Measurements from ENCODE around the gene DLG2. TPM values are rescaled to one million over a fixed set of nuclear protein-coding genes. Genes with fewer than 3 reads are reported as not detected.
A peak's percentile ranks its signal among the peaks of the same experiment; 100 is the strongest.

Gene DLG2
- total and polyA plus RNA-seq, 2 donors: 4.8 to 6.6 TPM

GRCh38 chr11:84740050-84740449, 887.1 kb downstream of the DLG2 start:
- no peak for DNase-seq (ENCODE audit: low read depth in 6 of 9, low spot score in 9 of 9)
- no peaks in the 10 kb centered on the region for H3K9me3 ChIP-seq (ENCODE audit: control insufficient read depth in 2 of 2, insufficient read depth in 1 of 2, low read length in 1 of 2)
- H3K27me3 ChIP-seq (ENCODE audit: control insufficient read depth in 2 of 2, insufficient read depth in 1 of 2, low read length in 1 of 2): no peaks in the 10 kb centered on the region
- H3K4me1 ChIP-seq (ENCODE audit: control insufficient read depth in 2 of 2, insufficient read depth in 2 of 2, low read length in 2 of 2): peaks cover 2 to 3% of the 10 kb centered on the region in 2 donors
- no peak overlapping the region for H3K27ac ChIP-seq (ENCODE audit: low read depth in 1 of 2, low read length in 1 of 2)
- H3K36me3 ChIP-seq (ENCODE audit: control insufficient read depth in 2 of 2, insufficient read depth in 2 of 2, low read length in 1 of 2): no peaks in the 10 kb centered on the region
- H3K4me3 ChIP-seq (ENCODE audit: low read length in 2 of 2): no peak overlapping the region
- 93% methylated on average over 1 of the region's 1 CpG for WGBS

GRCh38 chr11:84724256-84724655, 902.9 kb downstream of the DLG2 start:
- no peaks in the 10 kb centered on the region for H3K9me3 ChIP-seq (ENCODE audit: control insufficient read depth in 2 of 2, insufficient read depth in 1 of 2, low read length in 1 of 2)
- DNase-seq (ENCODE audit: low read depth in 6 of 9, low spot score in 9 of 9): no peak
- no peak overlapping the region for H3K4me3 ChIP-seq (ENCODE audit: low read length in 2 of 2)
- peaks cover 0 to 20% of the 10 kb centered on the region in 2 donors for H3K27me3 ChIP-seq (ENCODE audit: control insufficient read depth in 2 of 2, insufficient read depth in 1 of 2, low read length in 1 of 2)
- 96% methylated on average over 1 of the region's 1 CpG for WGBS
- H3K36me3 ChIP-seq (ENCODE audit: control insufficient read depth in 2 of 2, insufficient read depth in 2 of 2, low read length in 1 of 2): no peaks in the 10 kb centered on the region
- no peak overlapping the region for H3K27ac ChIP-seq (ENCODE audit: low read depth in 1 of 2, low read length in 1 of 2)
- H3K4me1 ChIP-seq (ENCODE audit: control insufficient read depth in 2 of 2, insufficient read depth in 2 of 2, low read length in 2 of 2): peaks cover 16 to 18% of the 10 kb centered on the region in 2 donors

- H3K27me3 ChIP-seq (ENCODE audit: control insufficient read depth in 2 of 2, insufficient read depth in 1 of 2, low read length in 1 of 2): peaks cover 0 to 24% of the 10 kb centered on the region in 2 donors
- no peak overlapping the region for H3K4me3 ChIP-seq (ENCODE audit: low read length in 2 of 2)
- DNase-seq (ENCODE audit: low read depth in 6 of 9, low spot score in 9 of 9): peak in 3 of 9 donors; percentile 8 to 62 (median 18)
- H3K27ac ChIP-seq (ENCODE audit: low read depth in 1 of 2, low read length in 1 of 2): no peak overlapping the region
- H3K4me1 ChIP-seq (ENCODE audit: control insufficient read depth in 2 of 2, insufficient read depth in 2 of 2, low read length in 2 of 2): peaks cover 16 to 18% of the 10 kb centered on the region in 2 donors
- no peaks in the 10 kb centered on the region for H3K9me3 ChIP-seq (ENCODE audit: control insufficient read depth in 2 of 2, insufficient read depth in 1 of 2, low read length in 1 of 2)
- H3K36me3 ChIP-seq (ENCODE audit: control insufficient read depth in 2 of 2, insufficient read depth in 2 of 2, low read length in 1 of 2): no peaks in the 10 kb centered on the region
- WGBS: 85% methylated on average over 3 of the region's 3 CpGs
Measured at GRCh38 chr11:84722583-84723108, 904.5 kb downstream of the DLG2 start.

GRCh38 chr11:84721561-84721961, 905.6 kb downstream of the DLG2 start:
- Histone ChIP-seq H3K4me3 (ENCODE audit: low read length in 2 of 2) (peak overlapping the region; percentile 55 to 75), H3K9me3 (ENCODE audit: control insufficient read depth in 2 of 2, insufficient read depth in 1 of 2, low read length in 1 of 2) (no peaks in the 10 kb centered on the region), H3K27me3 (ENCODE audit: control insufficient read depth in 2 of 2, insufficient read depth in 1 of 2, low read length in 1 of 2) (peaks cover 2 to 24% of the 10 kb centered on the region in 2 donors), H3K27ac (ENCODE audit: low read depth in 1 of 2, low read length in 1 of 2) (peak overlapping the region; percentile 73 to 90), H3K4me1 (ENCODE audit: control insufficient read depth in 2 of 2, insufficient read depth in 2 of 2, low read length in 2 of 2) (peaks cover 16 to 18% of the 10 kb centered on the region in 2 donors), H3K36me3 (ENCODE audit: control insufficient read depth in 2 of 2, insufficient read depth in 2 of 2, low read length in 1 of 2) (no peaks in the 10 kb centered on the region)
- DNase-seq (ENCODE audit: low read depth in 6 of 9, low spot score in 9 of 9): peak in 7 of 9 donors; percentile 45 to 89 (median 61)
- 0% methylated on average over 1 of the region's 1 CpG for WGBS

GRCh38 chr11:84720706-84721402, 906.3 kb downstream of the DLG2 start:
- Histone ChIP-seq H3K9me3 (ENCODE audit: control insufficient read depth in 2 of 2, insufficient read depth in 1 of 2, low read length in 1 of 2) (no peaks in the 10 kb centered on the region), H3K36me3 (ENCODE audit: control insufficient read depth in 2 of 2, insufficient read depth in 2 of 2, low read length in 1 of 2) (no peaks in the 10 kb centered on the region), H3K4me3 (ENCODE audit: low read length in 2 of 2) (peak overlapping the region; percentile 55 to 75), H3K4me1 (ENCODE audit: control insufficient read depth in 2 of 2, insufficient read depth in 2 of 2, low read length in 2 of 2) (peaks cover 16 to 18% of the 10 kb centered on the region in 2 donors), H3K27me3 (ENCODE audit: control insufficient read depth in 2 of 2, insufficient read depth in 1 of 2, low read length in 1 of 2) (peaks cover 2 to 24% of the 10 kb centered on the region in 2 donors), H3K27ac (ENCODE audit: low read depth in 1 of 2, low read length in 1 of 2) (peak overlapping the region; percentile 90 to 94)
- 1% methylated on average over 29 of the region's 29 CpGs for WGBS
- DNase-seq (ENCODE audit: low read depth in 6 of 9, low spot score in 9 of 9): peak in 3 of 9 donors; percentile 17 to 58 (median 21)

- DNase-seq (ENCODE audit: low read depth in 6 of 9, low spot score in 9 of 9): peak in 1 of 9 donors; percentile 35
- 3% methylated on average over 26 of the region's 26 CpGs for WGBS
- Histone ChIP-seq H3K36me3 (ENCODE audit: control insufficient read depth in 2 of 2, insufficient read depth in 2 of 2, low read length in 1 of 2) (no peaks in the 10 kb centered on the region), H3K27me3 (ENCODE audit: control insufficient read depth in 2 of 2, insufficient read depth in 1 of 2, low read length in 1 of 2) (peaks cover 2 to 24% of the 10 kb centered on the region in 2 donors), H3K4me3 (ENCODE audit: low read length in 2 of 2) (peak overlapping the region; percentile 55 to 75), H3K9me3 (ENCODE audit: control insufficient read depth in 2 of 2, insufficient read depth in 1 of 2, low read length in 1 of 2) (no peaks in the 10 kb centered on the region), H3K27ac (ENCODE audit: low read depth in 1 of 2, low read length in 1 of 2) (peak overlapping the region; percentile 46 to 77), H3K4me1 (ENCODE audit: control insufficient read depth in 2 of 2, insufficient read depth in 2 of 2, low read length in 2 of 2) (peaks cover 16 to 18% of the 10 kb centered on the region in 2 donors)
Measured at GRCh38 chr11:84719935-84720577, 907.1 kb downstream of the DLG2 start.

GRCh38 chr11:84714316-84714780, 912.8 kb downstream of the DLG2 start:
- Histone ChIP-seq H3K27me3 (ENCODE audit: control insufficient read depth in 2 of 2, insufficient read depth in 1 of 2, low read length in 1 of 2) (peaks cover 2 to 5% of the 10 kb centered on the region in 2 donors), H3K36me3 (ENCODE audit: control insufficient read depth in 2 of 2, insufficient read depth in 2 of 2, low read length in 1 of 2) (no peaks in the 10 kb centered on the region), H3K4me3 (ENCODE audit: low read length in 2 of 2) (no peak overlapping the region), H3K27ac (ENCODE audit: low read depth in 1 of 2, low read length in 1 of 2) (no peak overlapping the region), H3K4me1 (ENCODE audit: control insufficient read depth in 2 of 2, insufficient read depth in 2 of 2, low read length in 2 of 2) (no peaks in the 10 kb centered on the region), H3K9me3 (ENCODE audit: control insufficient read depth in 2 of 2, insufficient read depth in 1 of 2, low read length in 1 of 2) (no peaks in the 10 kb centered on the region)
- WGBS: 54% methylated on average over 1 of the region's 1 CpG
- peak; percentile 51 to 85 (median 63) for DNase-seq (ENCODE audit: low read depth in 6 of 9, low spot score in 9 of 9)

GRCh38 chr11:84691830-84692229, 935.3 kb downstream of the DLG2 start:
- 97% methylated on average over 4 of the region's 4 CpGs for WGBS
- Histone ChIP-seq H3K27me3 (ENCODE audit: control insufficient read depth in 2 of 2, insufficient read depth in 1 of 2, low read length in 1 of 2) (no peaks in the 10 kb centered on the region), H3K9me3 (ENCODE audit: control insufficient read depth in 2 of 2, insufficient read depth in 1 of 2, low read length in 1 of 2) (no peaks in the 10 kb centered on the region), H3K36me3 (ENCODE audit: control insufficient read depth in 2 of 2, insufficient read depth in 2 of 2, low read length in 1 of 2) (no peaks in the 10 kb centered on the region), H3K4me3 (ENCODE audit: low read length in 2 of 2) (no peak overlapping the region), H3K4me1 (ENCODE audit: control insufficient read depth in 2 of 2, insufficient read depth in 2 of 2, low read length in 2 of 2) (no peaks in the 10 kb centered on the region), H3K27ac (ENCODE audit: low read depth in 1 of 2, low read length in 1 of 2) (no peak overlapping the region)
- no peak for DNase-seq (ENCODE audit: low read depth in 6 of 9, low spot score in 9 of 9)

GRCh38 chr11:84687433-84687832, 939.7 kb downstream of the DLG2 start:
- no peaks in the 10 kb centered on the region for H3K9me3 ChIP-seq (ENCODE audit: control insufficient read depth in 2 of 2, insufficient read depth in 1 of 2, low read length in 1 of 2)
- H3K4me1 ChIP-seq (ENCODE audit: control insufficient read depth in 2 of 2, insufficient read depth in 2 of 2, low read length in 2 of 2): no peaks in the 10 kb centered on the region
- no peak overlapping the region for H3K27ac ChIP-seq (ENCODE audit: low read depth in 1 of 2, low read length in 1 of 2)
- H3K36me3 ChIP-seq (ENCODE audit: control insufficient read depth in 2 of 2, insufficient read depth in 2 of 2, low read length in 1 of 2): no peaks in the 10 kb centered on the region
- H3K4me3 ChIP-seq (ENCODE audit: low read length in 2 of 2): no peak overlapping the region
- H3K27me3 ChIP-seq (ENCODE audit: control insufficient read depth in 2 of 2, insufficient read depth in 1 of 2, low read length in 1 of 2): no peaks in the 10 kb centered on the region
- DNase-seq (ENCODE audit: low read depth in 6 of 9, low spot score in 9 of 9): no peak

Data from thymus (tissue), 11 donors.